Neural cell (in vitro differentiated cells): ENCODE data around the gene HBA2.
"Not testable (repeated sequence)": the region's sequence is repeated elsewhere in the genome, so short reads cannot be mapped to it uniquely, and the experiment has no call there.

Experiments
- EZH2 ChIP-seq: fragments of 200-600, 300-800 bp; shearing (Covaris generic), sonication (generic); IDR thresholded peaks from 2 replicates; pipeline ENCODE4 v1.6.1; 2014; ENCODE audit warnings: antibody characterized with exemption, low read length, borderline replicate concordance, mild to moderate bottlenecking; ENCODE audit not compliant: insufficient read depth, poor library complexity, severe bottlenecking
- POLR2AphosphoS5 ChIP-seq: IDR thresholded peaks from 2 replicates; pipeline ENCODE4 v1.6.1; 2012
- TF ChIP-seq, protein P1 (sequence below): fragments of 450-650 bp; IDR thresholded peaks from 2 replicates; pipeline ENCODE4 v1.5.1; 2014; ENCODE audit warnings: antibody characterized with exemption, mild to moderate bottlenecking, moderate library complexity; ENCODE audit not compliant: poor library complexity, severe bottlenecking

GRCh38 chr16:204046-204445 is 31.4 kb downstream of the HBA2 start:
- TF ChIP-seq, protein P1, sequence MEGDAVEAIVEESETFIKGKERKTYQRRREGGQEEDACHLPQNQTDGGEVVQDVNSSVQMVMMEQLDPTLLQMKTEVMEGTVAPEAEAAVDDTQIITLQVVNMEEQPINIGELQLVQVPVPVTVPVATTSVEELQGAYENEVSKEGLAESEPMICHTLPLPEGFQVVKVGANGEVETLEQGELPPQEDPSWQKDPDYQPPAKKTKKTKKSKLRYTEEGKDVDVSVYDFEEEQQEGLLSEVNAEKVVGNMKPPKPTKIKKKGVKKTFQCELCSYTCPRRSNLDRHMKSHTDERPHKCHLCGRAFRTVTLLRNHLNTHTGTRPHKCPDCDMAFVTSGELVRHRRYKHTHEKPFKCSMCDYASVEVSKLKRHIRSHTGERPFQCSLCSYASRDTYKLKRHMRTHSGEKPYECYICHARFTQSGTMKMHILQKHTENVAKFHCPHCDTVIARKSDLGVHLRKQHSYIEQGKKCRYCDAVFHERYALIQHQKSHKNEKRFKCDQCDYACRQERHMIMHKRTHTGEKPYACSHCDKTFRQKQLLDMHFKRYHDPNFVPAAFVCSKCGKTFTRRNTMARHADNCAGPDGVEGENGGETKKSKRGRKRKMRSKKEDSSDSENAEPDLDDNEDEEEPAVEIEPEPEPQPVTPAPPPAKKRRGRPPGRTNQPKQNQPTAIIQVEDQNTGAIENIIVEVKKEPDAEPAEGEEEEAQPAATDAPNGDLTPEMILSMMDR = not testable (repeated sequence)
- not testable (repeated sequence) for TF ChIP-seq EZH2, POLR2AphosphoS5
